Duodenal mucosa (tissue), 2 donors: ENCODE results near the gene TOGARAM2.

Experiments
- H3K27ac ChIP-seq: one replicate; pipeline ENCODE4 v1.7.0; 2013; ENCODE audit warnings: low read depth, low read length
- H3K27me3 ChIP-seq, 2 donors: one replicate each; pipeline ENCODE4 v1.7.0; 2013; ENCODE audit warnings: low read length in 2 of 2, control low read depth in 1 of 2; ENCODE audit not compliant: insufficient read depth in 2 of 2, control insufficient read depth in 1 of 2
- H3K36me3 ChIP-seq, 2 donors: one replicate each; pipeline ENCODE4 v1.7.0; 2013; ENCODE audit warnings: low read length in 2 of 2, control low read depth in 1 of 2; ENCODE audit not compliant: insufficient read depth in 2 of 2, control insufficient read depth in 1 of 2
- H3K4me1 ChIP-seq, 2 donors: one replicate each; pipeline ENCODE4 v1.7.0; 2013; ENCODE audit warnings: low read length in 2 of 2, control low read depth in 1 of 2; ENCODE audit not compliant: insufficient read depth in 2 of 2, control insufficient read depth in 1 of 2
- H3K4me3 ChIP-seq, 2 donors: one replicate each; pipeline ENCODE4 v1.7.0; 2013; ENCODE audit warnings: low read length in 2 of 2, low read depth in 1 of 2
- H3K9ac ChIP-seq, 2 donors: one replicate each; pipeline ENCODE4 v1.7.0; 2013; ENCODE audit warnings: low read length in 2 of 2, low read depth in 1 of 2
- H3K9me3 ChIP-seq, 2 donors: one replicate each; pipeline ENCODE4 v1.7.0; 2013; ENCODE audit warnings: low read length in 2 of 2, control low read depth in 1 of 2; ENCODE audit not compliant: control insufficient read depth in 1 of 2

The TOGARAM2 gene

GRCh38 chr2:29009711-29010677, 28.9 kb downstream of the TOGARAM2 start:
- Histone ChIP-seq H3K4me1 (peaks cover 27 to 37% of the 10 kb centered on the region in 2 donors), H3K4me3 (peak overlapping the region in 1 of 2 donors; percentile 26)

GRCh38 chr2:29010946-29011345, 29.8 kb downstream of the TOGARAM2 start:
- peak overlapping the region; percentile 7 to 50 for H3K9ac ChIP-seq
- peak overlapping the region; percentile 5 to 24 for H3K4me3 ChIP-seq
- H3K4me1 ChIP-seq, result peaks cover 33 to 43% of the 10 kb centered on the region in 2 donors
- no peaks in the 10 kb centered on the region for H3K36me3 ChIP-seq
- no peaks in the 10 kb centered on the region for H3K27me3 ChIP-seq
- no peaks in the 10 kb centered on the region for H3K9me3 ChIP-seq
- H3K27ac ChIP-seq, result peak overlapping the region; percentile 76

More at GRCh38 chr2:29009711-29010677, 28.9 kb downstream of the TOGARAM2 start:
- H3K27ac ChIP-seq, result peak overlapping the region; percentile 36
- no peaks in the 10 kb centered on the region for H3K9me3 ChIP-seq
- H3K9ac ChIP-seq, result no peak overlapping the region
- H3K27me3 ChIP-seq, result no peaks in the 10 kb centered on the region
- H3K36me3 ChIP-seq, result no peaks in the 10 kb centered on the region

GRCh38 chr2:29011418-29012060, 30.4 kb downstream of the TOGARAM2 start:
- Histone ChIP-seq H3K27ac (peak overlapping the region; percentile 76), H3K9me3 (no peaks in the 10 kb centered on the region), H3K9ac (peak overlapping the region; percentile 7 to 50), H3K27me3 (no peaks in the 10 kb centered on the region), H3K4me1 (peaks cover 33 to 47% of the 10 kb centered on the region in 2 donors), H3K36me3 (no peaks in the 10 kb centered on the region), H3K4me3 (peak overlapping the region in 1 of 2 donors; percentile 24)

GRCh38 chr2:29012211-29012681, 31.1 kb downstream of the TOGARAM2 start:
- no peaks in the 10 kb centered on the region for H3K27me3 ChIP-seq
- H3K27ac ChIP-seq, result peak overlapping the region; percentile 34
- H3K9me3 ChIP-seq, result no peaks in the 10 kb centered on the region
- no peak overlapping the region for H3K4me3 ChIP-seq
- peak overlapping the region; percentile 7 to 50 for H3K9ac ChIP-seq
- H3K4me1 ChIP-seq, result peaks cover 33 to 47% of the 10 kb centered on the region in 2 donors
- no peaks in the 10 kb centered on the region for H3K36me3 ChIP-seq

- peaks cover 33 to 47% of the 10 kb centered on the region in 2 donors for H3K4me1 ChIP-seq
- no peaks in the 10 kb centered on the region for H3K36me3 ChIP-seq
- H3K27me3 ChIP-seq, result no peaks in the 10 kb centered on the region
- H3K4me3 ChIP-seq, result peak overlapping the region in 1 of 2 donors; percentile 33
- no peak overlapping the region for H3K9ac ChIP-seq
- no peaks in the 10 kb centered on the region for H3K9me3 ChIP-seq
- peak overlapping the region; percentile 34 for H3K27ac ChIP-seq
These were observed 32.1 kb downstream of the TOGARAM2 start for GRCh38 chr2:29013057-29013780.

GRCh38 chr2:29014331-29014730, 33.2 kb downstream of the TOGARAM2 start:
- Histone ChIP-seq H3K9me3 (no peaks in the 10 kb centered on the region), H3K4me3 (peak overlapping the region; percentile 25 to 33), H3K4me1 (peaks cover 33 to 47% of the 10 kb centered on the region in 2 donors), H3K27ac (peak overlapping the region; percentile 34), H3K27me3 (no peaks in the 10 kb centered on the region), H3K9ac (peak overlapping the region in 1 of 2 donors; percentile 46), H3K36me3 (no peaks in the 10 kb centered on the region)

- H3K9me3 ChIP-seq, result no peaks in the 10 kb centered on the region
- peaks cover 33 to 47% of the 10 kb centered on the region in 2 donors for H3K4me1 ChIP-seq
- H3K36me3 ChIP-seq, result no peaks in the 10 kb centered on the region
- H3K4me3 ChIP-seq, result peak overlapping the region; percentile 32 to 33
- H3K27me3 ChIP-seq, result no peaks in the 10 kb centered on the region
- peak overlapping the region; percentile 59 for H3K27ac ChIP-seq
- peak overlapping the region in 1 of 2 donors; percentile 46 for H3K9ac ChIP-seq
These were observed 33.8 kb downstream of the TOGARAM2 start for GRCh38 chr2:29014811-29015421.

- Histone ChIP-seq H3K27ac (peak overlapping the region; percentile 59), H3K36me3 (no peaks in the 10 kb centered on the region), H3K4me1 (peaks cover 24 to 41% of the 10 kb centered on the region in 2 donors), H3K4me3 (no peak overlapping the region), H3K9me3 (no peaks in the 10 kb centered on the region), H3K27me3 (no peaks in the 10 kb centered on the region), H3K9ac (no peak overlapping the region)
These were observed 34.8 kb downstream of the TOGARAM2 start for GRCh38 chr2:29015701-29016470.

GRCh38 chr2:29016504-29016903, 35.4 kb downstream of the TOGARAM2 start:
- Histone ChIP-seq H3K9me3 (no peaks in the 10 kb centered on the region), H3K9ac (no peak overlapping the region), H3K4me3 (no peak overlapping the region), H3K27me3 (no peaks in the 10 kb centered on the region), H3K4me1 (peaks cover 18 to 35% of the 10 kb centered on the region in 2 donors), H3K27ac (no peak overlapping the region), H3K36me3 (no peaks in the 10 kb centered on the region)
